ENCODE measurements around the gene ATXN1.

GRCh38 chr6:16418151-16418550, 343.1 kb downstream of the ATXN1 start:
- TF ChIP-seq CTCF (IDR thresholded peaks at IDR 0.05) (no peak), POLR2A (IDR thresholded peaks at IDR 0.05) (no peak)

All from lower leg skin (tissue), 3 donors.